HG03571 (cell line): ENCODE measurements around the gene FYN.
"Not testable (repeated sequence)": the region's sequence is repeated elsewhere in the genome, so short reads cannot be mapped to it uniquely, and the experiment has no call there.

ENCODE experiments used
- ATAC-seq: cut with Tn5 transposase; IDR thresholded peaks from one replicate; pipeline ENCODE4 v1.9.1; 2021; ENCODE audit not compliant: unreplicated experiment

FYN gene

DNA sequence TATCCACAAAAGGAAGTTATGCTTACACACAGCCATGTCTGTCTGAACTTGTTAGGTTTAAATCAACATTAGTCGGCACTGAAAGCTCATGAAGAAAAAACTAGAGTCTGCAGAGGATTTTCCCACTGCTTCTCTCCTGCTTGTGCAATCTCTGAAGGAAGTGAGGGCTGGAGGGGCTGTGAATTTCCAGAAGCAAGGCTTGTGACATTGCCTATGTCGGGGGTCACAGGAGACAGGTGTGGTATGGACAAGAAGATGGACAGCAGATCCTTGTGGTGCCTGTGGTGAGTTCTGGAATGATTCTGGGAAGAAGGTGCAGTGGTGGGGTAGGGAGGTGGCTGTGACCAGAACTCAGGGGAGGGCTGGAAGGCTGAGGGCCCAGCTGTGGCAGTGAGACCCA lies 183.3 kb downstream of the FYN start:
- ATAC-seq = no peak

DNA sequence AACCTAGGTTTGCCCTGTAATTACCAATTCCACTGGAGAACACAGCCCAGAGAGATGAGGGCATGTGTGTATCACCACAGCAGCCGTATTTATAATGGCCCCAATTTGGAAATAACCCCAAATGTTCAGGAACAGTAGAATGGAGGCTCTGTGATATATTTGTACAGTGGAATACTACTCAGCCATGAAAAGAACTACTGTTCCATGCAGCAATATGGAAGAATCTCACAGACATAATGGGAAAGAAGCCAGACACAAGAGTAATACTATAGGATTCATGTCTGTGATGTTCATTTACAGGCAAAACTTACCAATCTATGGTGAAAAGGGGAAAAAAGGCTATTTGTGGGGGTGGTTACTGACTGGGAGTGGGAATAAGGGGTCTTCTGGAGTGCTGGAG lies 183.8 kb downstream of the FYN start:
- ATAC-seq = no peak

DNA sequence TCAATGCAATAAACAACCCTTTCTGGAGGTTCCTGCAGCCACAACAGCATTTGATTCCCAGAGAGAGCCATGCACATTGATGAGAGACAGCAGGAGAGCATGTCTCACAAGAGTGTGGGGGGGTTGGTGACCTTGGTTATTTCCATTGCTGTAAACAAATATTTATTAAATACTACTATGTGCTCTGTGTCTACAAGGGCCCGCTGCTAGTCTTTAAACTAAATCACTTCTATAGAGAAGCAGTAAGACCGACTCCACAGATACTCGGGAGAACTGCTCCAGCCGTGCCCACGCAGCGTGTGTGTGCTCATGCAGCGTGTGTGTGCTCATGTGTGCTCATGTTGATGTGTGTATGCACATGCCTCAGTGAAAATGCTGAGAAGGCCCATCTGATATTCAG lies 184.9 kb downstream of the FYN start:
- no peak for ATAC-seq

DNA sequence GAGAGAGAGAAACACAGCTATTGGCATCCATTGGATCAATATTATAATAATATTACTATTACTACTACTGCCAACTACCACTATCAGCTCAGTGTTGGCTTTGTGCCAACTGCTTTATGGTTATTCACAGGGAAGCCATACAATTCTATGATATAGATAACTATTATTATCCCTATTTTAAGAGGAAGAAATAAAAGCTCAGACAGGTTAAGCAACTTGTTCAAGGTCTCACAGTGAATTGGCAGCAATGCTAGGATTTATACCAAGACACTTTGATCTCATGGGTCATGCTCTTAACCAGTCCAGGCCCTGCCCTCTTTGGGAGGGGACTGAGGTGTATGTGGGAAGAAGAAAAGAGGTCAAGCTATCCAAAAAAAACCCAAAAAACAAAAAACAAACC lies 185.6 kb downstream of the FYN start:
- ATAC-seq = no peak

DNA sequence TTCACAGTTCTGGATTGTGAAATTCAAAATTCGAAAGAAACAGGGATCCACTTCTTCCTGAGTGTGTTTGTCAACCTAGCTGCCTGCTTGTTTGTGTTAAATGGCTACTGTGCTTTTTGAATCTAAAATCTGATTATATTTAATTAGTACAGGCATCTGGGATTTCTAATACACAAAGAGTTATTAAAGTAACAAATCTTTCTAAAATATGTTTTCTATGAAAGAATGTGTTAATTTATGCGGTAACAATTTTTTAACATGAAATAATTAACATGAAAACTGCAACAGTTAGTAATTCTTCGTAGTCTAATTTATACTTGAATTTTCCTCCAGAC lies 186.4 kb downstream of the FYN start:
- ATAC-seq = no peak

DNA sequence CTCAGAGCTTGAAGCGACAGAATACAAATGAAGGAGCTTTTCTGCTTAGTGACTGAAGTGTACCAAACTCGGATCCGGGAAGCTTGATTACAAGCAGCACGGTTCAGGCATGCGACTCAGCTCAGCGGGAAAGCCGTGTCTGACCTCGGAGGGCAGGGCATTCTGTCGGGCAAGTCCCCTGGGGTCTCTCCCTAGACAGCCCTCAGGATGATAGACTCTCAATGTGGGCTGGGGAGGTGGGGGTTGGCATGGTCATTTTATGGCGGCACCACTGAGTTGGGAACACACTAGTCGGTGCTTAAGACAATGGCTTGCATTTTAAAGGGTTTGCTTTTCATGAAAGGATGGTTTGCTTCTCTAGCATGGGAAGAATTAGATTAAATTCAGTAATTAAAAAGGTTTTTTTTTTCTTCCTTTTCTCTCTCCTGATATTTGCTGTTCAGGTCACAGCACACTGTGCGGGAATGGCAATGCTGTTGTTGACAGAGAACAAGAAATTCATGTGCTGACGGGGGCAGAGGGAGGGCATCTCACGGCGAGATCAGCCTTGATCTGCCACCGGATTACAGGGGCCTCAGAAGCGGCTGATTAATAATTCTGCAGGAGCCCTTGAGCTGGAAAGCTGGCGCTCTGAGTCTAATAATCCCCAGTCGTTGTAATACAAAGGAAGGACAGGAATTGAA lies 186.9 kb downstream of the FYN start:
- no peak for ATAC-seq

DNA sequence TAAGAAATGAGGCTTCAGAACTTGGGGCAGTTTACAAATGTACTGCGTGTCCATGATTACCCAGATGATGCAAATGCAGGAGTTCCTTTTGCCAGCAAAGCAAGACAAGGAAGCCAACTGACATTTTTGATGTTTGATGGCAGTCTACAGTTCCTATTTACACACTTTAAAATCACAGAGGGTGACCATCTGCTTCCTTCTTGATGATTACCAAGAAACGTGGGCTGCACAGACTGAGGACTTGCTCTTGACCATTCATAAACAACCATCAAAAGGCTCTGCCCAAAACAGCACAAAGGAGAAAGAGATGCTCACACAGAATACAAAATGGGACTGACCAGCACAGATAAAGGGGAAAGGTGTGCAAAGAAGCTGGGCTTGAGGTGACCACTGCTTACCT lies 187.7 kb downstream of the FYN start:
- ATAC-seq = no peak

DNA sequence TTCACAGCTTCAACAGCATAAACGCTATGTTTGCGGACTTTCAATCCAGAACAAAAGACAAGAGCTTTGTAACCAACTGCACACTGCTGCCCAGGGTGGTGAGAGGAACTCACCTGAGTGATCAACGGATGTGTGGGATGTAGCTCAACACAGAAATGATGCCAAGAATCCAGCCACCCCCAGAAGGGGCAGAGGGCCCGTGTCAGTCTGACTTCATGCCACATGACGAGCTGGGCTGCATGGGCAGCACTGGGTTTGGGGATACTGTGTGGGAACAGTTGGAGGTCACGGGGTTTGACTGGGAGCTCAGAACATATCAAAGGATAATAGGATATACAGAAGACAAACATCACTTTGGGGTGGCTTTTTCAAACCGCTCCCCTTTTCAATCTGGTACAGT lies 188.2 kb downstream of the FYN start:
- ATAC-seq = no peak

DNA sequence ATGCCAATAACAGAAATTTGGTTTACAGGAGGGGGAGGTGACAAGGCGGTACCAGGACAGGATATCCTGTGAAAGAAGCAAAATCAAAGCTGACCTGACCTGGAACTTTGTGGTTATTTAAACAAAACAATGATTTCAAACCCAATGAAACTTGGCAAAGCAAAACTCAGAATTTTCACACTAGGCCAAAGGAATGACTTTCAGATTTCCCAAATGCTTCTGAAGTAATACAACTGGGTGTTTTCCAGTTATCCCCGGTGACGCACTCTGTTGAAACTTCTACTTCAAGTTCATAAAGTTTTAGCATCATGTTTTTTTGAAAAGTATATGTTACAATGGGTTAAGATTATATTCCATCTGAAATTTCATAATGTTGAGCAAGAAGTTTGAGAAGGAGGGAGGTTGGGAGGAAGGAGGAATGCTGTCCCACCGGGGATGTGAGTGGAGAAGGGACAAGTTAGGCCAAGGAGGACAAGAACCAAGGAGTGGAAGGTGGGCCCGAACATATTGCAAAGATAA lies 189.4 kb downstream of the FYN start:
- ATAC-seq = no peak

DNA sequence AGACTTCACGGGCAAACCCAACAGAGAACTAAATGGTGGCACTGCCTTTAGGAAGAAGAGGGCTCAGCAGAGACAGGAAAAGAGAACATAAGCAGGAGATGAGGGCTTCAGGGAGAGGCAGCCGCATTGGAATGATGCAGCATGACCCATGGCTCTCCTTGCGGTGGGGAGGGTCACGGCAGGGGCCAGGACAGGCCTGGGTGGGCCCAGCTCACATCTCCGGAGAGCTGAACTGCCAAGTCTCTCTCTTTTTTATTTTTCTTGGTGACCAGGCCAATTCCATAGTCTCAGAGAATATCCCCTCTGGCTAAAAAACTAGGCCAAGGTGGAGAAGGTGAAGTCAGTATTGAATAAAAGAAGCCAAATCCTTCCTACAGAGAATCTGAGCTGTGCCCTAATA lies 190.1 kb downstream of the FYN start:
- ATAC-seq = no peak

DNA sequence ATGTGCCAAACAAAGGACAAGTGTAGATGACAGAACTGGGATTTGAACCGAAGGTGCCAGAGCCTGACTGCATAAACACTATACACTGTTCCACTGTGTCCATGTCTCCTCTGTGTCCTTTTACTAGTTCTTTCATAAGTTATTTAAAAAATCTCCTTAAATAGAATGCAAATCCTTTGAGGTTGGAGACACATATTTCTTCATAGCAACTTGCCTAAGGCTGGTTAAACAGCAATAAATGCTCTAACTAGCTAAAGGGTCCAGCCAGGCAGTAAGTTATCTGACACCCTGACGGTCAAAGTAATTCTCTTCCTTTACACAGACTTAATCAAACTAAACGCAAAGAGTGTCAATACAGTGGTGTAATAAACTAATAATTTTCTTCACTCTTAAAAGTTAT lies 191.4 kb downstream of the FYN start:
- ATAC-seq = no peak

DNA sequence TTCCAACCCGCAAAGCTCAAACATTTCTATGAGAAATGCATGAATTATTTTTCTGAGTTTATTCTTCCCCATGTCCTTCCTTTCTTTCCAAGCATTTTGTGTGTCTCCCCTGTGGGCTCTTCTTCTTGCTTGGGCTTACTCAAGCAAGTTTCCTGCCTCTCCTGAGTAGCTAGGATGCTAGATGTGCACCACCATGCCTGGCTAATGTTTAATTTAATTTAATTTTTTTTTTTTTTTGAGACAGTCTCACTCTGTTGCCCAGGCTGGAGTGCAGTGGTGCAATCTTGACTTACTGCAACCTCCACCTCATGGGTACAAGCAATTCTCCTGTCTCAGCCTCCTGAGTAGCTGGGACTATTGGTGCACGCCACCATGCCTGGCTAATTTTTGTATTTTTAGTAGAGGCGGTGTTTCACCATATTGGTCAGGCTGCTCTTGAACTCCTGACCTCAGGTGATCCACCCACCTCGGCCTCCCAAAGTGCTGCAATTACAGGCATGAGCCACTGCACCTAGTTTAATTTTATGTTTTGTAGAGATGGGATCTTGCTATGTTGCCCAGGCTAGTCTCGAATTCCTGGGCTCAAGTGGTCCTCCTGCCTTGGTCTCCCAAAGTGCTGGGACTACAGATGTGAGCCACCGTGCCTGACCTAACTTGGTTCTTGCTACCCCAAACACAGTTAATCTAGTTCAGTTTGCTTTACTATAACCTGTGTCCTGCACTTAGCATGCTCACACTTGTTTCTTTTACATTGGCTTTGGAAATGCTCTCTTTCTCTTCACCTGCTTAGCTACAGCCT lies 192.2 kb downstream of the FYN start:
- not testable (repeated sequence) for ATAC-seq

DNA sequence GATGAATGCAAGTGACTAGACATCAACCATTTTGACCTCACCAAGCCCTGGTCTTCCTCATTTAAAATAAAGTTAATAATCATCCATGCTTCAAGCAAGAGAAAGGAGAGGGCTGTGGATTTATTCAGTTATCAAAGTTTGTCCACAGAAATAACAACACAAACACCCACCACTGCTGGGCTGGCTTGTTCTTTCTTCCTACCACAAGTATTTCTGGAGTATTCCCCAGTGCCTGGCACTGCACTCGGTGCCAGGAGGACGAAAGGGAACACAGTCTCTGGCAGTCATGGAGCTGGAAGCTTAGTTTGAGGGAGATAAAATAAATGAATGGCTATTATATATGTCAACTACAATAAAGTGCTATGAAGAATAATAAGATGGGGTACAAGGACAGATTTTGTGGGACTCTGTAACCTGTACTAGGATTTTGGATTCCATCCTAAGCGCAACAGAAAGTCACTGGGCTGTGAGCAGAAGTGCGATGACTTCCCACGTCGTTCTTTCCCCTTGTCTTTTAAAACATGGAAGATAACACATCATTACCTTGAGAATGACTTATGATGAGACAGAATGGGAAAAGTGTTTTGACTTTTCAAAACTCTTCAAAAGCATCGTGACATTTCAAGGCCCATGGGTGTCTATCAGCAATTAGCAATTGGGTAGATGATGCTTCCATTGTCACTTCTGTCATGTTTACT lies 193.1 kb downstream of the FYN start:
- no peak for ATAC-seq

DNA sequence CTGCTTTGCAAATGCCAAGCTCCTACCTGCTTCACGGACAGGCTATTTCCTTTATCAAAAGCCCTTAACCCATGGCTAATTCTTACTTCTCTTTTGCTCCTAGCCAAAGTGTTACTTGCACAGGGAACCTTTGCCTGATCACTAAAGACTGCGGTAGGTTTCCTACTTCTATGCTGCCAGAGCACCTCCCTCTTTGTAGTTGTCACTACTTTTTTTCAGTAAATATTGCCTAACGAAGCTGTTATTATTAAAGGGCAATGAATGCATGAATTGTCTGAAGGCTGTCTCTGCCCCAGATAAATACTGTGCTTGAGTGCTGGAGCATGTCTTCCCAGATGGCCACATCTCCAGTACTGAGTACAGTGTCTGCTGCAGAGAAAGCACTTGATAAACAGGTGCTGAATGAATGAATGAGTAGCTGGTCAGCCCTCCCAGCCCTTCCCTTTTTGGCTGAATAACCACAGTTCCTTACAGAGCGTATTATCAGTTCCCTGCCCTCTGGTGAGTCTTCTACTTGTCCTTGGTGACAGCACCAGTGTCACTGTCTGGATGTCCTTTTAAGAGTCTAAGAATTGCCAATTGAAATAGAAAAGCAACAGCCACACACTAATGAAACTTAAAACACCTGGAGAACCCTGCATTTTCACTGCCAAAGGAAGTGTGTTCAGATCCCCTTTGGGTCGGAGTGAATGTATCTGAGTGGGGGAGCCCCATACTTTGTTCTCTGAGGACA lies 194.0 kb downstream of the FYN start:
- ATAC-seq = no peak

DNA sequence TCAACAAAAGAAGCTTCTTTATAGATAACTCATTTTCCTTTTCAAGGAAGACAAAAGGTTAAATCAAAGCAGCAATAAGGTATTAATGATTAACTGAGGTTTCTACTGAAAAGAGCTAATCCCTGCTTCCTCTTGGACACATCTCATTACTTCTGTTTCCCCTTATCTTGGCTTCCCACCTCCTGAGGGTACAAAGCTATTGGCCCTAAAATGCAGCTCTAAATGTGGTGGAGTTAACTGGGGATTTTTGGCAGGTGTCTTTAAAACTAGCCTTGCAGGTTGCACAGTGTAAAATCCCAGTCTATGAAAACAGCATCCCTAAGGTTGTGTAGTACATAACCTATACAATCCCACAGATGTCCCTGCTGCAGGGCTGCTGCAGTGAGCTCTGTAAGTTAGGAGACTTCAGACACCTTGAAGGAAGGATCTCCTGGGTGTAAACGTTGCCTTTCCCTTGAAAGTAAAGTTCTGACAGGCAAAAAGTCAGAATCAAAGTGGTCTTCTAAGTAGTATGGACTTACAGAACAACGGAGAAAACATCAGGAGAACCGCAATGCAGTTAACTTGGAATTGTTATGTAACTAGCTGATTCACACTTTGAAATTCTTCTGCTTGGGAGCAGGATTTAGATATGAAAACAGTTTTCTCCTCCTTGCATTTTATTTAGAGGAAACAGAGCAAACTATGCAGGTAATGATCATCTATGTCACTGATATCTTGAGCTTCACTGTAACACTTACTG lies 195.8 kb downstream of the FYN start:
- ATAC-seq = no peak

DNA sequence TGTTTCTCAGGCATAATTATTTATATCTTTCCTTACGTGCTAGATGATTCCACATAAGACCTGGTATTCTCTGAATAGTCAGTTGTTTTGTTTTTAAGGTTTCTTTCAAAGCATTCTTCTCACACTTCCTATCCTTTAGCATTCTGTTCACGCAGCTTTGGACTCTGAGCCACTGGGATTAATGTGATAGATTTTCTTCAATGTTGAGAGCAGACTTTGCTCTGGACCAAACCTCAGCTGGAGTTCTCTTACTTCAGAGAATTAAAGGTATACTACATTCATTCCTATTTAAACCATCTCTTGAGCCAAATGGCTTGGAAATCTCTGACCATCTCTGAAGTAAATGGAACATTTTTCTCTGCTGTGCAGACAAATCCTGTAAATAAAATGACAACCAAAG lies 196.9 kb downstream of the FYN start:
- no peak for ATAC-seq

DNA sequence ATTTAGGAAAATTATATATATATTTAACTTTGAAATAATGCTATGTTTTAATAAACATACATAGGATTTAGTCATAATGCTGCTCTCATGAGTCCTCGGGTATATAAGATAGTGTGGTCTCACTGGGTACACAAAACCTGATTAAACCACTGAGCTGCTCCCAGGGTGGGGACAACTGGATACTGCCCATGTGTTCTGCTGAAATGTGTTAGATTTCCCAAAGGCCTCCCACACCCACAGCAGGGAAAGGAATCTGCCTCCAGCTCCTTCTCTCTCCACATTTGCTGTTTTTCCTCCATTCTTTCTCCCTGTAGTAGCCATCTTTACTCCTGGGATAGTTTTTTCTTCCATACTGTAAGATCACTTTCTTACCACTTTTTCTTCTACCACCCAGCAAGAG lies 198.4 kb downstream of the FYN start:
- ATAC-seq = no peak

DNA sequence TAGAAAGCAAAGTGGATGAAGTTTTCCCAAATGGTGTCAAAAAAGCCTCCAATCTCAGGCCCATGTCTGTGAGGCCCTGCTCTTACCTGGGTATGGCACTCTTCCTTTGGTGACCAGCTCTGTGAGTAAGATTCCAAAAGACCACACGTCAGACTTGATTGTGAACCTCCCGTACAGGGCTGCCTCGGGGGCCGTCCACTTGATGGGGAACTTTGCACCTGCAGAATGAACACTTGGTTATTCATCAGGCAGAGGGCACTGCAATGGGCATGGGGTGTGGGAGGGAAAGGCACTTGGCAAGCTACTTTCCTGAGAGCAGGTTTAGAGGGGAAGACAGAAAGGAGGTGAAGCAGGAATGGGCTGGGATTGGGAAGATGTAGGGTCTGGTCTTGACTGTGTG lies 198.8 kb downstream of the FYN start:
- no peak for ATAC-seq

DNA sequence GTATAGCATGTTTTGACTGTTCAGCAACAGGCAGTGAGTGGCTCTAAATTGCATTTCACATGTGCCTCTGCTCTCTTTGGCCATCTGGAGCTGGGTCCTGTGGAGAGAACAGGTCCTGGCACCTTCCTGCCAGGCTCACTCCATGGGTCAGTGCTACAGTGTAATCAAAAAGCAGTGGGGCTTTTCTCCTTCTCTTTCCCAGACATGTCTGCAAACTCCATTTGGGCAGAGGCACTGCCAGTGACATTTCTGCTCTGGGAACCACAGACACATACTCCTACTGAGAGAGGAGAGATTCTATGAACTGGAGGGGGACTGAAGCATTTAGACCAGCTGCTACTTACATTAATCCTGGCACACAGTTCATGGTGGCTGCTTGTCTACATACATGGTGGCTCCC lies 199.3 kb downstream of the FYN start:
- ATAC-seq = no peak

DNA sequence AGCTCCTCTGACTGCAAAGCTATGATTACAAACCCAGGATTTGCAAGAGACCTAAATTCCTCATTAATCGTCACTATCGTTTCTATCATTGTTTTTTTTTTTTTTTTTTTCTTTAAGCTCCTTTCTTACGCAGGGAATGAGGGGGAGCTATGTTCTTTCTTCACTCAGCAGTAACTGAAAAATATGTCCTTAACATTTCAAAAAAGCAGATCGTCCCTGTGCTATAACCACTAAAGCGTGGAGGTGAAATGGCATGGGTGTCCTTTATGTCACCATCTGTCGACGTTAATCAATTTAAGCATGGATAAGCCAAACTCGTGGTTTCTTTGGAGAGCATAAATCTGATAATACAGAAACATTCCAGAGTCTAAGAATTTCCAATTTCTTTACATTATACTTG lies 199.7 kb downstream of the FYN start:
- no peak for ATAC-seq
